DMS53 treated with DMSO at 0.1 percent for 48 hours (cell line): Measurements from ENCODE around the gene GAS7.

Experiments used
- DNase-seq: peaks from one replicate; lab custom pipeline; 2025; ENCODE audit not compliant: unreplicated experiment; lab: John Stamatoyannopoulos, UW

GAS7 gene

GRCh38 chr17:10201680-10202079 is 3.3 kb upstream of the GAS7 start:
- no peak for DNase-seq

GRCh38 chr17:10200645-10201044 is 2.2 kb upstream of the GAS7 start:
- no peak for DNase-seq

GRCh38 chr17:10200016-10200415 is 1.6 kb upstream of the GAS7 start:
- no peak for DNase-seq

DNA sequence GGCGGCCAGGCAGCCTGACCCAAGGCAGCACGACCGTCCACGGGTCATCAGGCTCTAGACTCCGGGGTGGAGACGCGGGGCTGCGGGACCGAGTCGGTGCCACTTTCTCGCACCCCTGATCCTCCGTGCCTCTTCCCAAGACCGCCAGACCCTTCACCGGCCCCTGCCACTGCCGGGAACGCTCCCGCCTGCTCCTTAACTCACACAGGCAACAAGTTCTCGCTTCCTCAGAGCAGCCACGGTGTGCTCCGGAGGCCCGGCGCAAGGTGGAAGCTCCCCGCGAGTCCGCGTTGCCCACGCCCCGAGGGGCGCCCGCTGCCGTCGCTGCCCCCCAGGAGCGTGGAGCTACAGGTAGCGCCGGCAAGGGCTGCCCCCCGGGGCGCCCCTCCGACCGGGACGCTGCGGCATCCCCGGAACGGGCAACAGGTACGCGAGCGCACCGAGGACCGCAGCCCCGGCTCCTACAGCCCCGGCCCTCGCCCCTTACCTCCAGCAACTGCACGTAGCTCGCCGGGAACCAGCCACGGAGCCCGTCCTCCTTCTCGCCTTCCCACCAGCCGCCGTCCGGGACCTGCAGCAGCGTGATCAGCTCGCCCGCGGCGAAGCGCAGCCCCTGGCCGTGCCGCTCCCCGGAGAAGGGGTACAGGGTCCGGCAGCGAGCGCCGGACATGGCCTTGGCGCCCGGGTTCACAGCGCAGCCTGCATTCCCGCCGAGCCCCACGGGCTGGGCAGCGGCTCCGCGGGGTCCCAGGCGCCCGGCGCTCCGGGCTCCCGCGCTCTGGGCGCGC is 491 bp downstream of the GAS7 start:
- no peak for DNase-seq

DNA sequence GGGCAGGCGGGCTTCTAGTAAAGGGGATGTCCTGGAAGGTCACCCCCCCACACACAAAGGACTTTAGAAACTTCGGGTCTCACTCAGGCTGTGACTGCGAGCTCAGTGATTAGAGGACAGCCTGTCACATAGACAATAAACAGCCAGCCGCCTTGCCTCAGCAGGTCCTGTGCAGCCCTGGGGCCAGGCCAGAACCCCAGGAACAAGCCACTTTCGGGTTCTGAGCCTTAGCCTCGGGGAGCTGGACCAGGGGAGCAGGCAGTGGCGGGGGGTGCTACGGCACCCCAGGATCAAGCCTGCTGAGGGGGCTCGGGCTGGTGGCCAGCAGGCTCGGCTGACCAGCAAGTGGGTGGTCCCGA is 1.1 kb downstream of the GAS7 start:
- no peak for DNase-seq

DNA sequence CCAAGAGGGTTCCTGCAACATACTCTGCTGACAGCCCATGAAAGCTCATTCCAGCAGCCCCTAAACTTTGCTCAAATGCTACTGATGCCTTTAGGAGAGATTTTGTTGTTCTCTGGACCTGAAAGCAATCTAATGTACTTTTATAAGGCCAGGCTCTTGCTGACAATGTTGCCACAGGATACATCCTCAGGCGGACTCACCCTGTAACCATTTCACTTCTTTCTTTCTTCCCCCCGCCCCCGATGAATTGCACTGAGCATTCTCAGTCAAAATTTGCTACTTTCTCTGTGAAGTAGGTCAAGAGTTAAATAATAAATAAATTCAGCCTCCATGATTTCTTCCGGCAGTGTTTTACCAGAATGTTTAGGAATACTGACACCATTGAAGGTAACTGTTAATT is 1.5 kb downstream of the GAS7 start:
- no peak for DNase-seq

- no peak for DNase-seq
These were observed 2.0 kb downstream of the GAS7 start for GRCh38 chr17:10196384-10196895.

GRCh38 chr17:10195090-10195805 is 3.2 kb downstream of the GAS7 start:
- DNase-seq: no peak

DNA sequence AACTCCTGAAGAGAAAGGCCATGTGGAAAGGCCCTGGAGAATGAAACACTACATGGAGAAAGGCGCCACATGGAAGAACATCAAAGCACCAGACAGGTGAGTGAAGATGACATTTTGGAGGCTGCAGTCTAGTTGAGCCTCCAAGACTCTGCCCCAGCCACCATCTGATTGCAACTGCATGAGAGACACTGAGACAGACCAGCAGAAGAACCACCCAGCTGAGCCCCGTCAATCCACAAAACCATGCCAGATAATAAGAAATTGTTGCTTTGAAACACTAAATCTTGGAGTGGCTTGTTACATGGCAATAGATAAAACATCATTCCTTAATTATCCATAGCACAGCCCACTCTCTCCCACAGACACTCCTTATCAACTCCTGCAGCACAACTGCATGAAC is 4.8 kb downstream of the GAS7 start:
- no peak for DNase-seq

- no peak for DNase-seq
These were observed 5.4 kb downstream of the GAS7 start for GRCh38 chr17:10192972-10193371.

GRCh38 chr17:10192461-10192860 is 5.9 kb downstream of the GAS7 start:
- DNase-seq: no peak

DNA sequence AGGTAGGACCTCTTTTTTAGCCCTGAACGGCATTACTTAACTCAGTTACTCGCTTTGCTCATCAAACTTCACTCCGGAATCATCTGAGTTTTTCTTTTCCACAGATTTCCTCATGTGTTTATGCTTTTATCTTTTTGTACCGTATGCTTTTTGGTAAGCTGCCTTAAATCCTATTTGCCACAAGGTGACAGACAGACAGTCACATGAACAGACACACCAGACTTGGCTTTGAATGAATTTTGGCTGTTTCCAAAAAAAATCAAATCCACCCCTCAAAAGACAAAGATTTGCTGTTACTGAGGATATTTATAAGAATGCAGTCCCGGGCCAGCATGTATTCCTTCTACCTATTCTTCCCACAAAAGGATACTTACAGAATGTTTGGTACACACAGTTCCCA is 10.9 kb downstream of the GAS7 start:
- no peak for DNase-seq

DNA sequence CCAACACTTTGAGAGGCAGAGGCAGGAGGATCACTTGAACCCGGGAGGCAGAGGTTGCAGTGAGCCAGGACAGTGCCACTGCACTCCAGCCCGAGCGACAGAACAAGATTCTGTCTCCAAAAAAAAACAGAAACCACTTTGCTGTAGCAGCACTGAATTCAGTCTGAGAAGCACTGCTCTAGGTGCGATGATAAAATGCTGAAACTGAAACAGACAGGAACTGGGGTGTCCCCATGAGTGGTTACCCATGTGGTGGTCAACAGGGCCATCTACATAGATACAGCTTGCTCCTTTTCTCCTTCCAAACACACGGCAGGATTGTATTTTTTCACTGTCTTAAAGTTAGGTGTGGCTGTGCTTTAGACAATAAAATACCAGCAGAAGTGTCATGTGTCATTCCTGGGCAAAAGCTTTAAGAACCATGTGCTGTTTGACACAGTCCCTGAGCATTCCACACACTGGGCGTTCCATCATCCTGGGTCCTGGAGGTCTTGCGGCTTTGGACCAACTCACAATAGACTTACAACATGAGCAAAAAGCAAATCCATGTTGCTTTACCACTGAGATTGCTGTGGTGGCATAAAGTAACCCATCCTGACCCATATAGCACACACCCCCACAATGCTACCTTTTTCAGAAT is 11.5 kb downstream of the GAS7 start:
- DNase-seq: no peak

DNA sequence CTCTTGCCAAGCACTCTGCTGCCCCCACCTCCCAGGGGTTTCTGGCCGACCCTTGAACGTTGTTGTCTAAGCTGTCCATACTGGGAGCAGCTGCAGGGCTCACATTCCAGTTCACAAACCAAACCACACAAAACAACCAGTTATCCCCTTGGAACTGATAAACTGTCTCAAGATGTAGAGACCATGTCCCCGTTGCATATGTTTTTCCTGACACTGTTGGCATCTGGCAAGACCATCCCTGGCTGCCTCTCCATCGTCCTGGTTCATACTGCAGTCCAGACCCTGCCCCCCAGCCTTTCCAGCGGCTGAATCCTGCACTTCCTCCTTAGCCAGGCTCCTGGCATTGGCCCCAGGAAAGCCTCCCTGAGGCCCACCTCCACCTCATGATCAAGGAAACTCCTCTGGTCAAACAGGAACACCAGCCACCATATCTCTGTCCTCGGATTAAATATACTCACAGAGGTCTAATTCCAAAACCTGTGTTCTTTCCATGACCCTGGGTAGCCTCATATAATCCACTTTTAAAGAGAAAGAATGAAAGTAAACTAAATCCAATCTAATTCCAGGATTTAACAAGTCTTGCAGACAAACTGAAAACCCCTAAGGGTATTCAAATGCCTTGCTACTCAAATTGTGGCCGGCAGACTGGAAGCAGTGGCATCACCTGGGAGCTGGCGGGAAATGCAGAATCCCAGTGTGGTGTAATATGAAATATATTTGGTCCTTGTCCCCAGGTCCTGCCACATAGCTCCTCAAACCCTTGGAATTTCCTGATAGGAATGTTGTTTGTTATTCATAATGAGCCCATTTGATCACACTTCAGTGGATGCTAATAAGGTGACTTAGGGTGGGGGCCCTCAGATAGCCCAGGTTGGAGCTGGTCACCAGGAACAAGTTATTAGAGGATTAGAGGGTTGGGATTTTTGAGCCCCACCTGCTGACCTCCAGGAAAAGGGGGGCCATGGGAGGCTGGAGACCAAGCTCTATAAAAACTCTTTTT is 14.2 kb downstream of the GAS7 start:
- no peak for DNase-seq

DNA sequence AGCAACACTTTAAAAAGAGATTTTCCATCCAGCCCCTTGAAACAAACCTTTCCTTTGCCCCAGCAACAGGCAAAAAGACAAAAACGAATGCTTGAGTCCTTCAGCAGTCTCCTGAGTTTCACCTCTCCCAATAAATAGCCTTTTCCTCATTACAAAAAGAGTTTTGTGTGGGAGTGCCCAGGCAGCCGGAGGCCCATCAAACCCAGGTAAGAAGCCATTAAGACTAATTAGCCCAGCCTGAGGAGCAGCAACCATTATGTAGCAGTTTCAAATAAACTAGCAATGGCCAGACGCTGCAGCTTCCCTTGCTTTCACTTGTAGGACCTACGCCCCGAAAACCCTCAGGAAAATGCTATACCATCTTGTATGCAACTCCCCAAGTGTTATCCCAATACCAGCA is 15.6 kb downstream of the GAS7 start:
- no peak for DNase-seq

DNA sequence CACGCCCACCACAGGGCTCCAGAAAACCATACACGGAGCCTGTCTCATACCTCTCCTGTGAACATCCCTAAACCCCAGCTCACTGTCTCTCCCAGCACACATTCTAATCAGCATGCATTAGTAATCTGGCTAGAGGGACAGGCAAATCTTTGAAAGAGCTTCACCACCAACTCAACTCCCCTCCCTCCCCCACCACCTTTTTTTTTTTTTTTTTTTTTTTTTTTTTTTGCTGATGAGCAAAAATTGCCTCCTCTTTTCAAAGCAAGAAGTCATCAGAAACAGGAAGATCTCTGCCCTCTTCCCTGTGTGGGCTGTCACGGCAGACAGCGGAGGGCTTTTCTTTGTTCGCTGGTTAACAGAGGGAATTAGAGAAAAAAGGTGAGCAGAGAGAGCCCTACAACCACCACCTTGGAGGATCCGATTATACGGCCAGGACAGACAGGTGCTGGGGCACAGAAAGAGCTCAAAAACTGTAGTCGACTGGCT is 19.9 kb downstream of the GAS7 start:
- no peak for DNase-seq

GRCh38 chr17:10177913-10178505 is 20.4 kb downstream of the GAS7 start:
- DNase-seq: no peak

GRCh38 chr17:10177131-10177912 is 21.1 kb downstream of the GAS7 start:
- no peak for DNase-seq

- DNase-seq: no peak
These were observed 24.5 kb downstream of the GAS7 start for GRCh38 chr17:10173913-10174312.
